WTC11 (cell line): ENCODE measurements around the gene SLC38A10.

ENCODE experiments used
- CREB1 ChIP-seq: sonication (generic); formaldehyde crosslinking; IDR thresholded peaks from 2 replicates; pipeline ENCODE4 v1.8.0; 2023; ENCODE audit warnings: mild to moderate bottlenecking, missing genetic modification reagents
- CTCF ChIP-seq: fragments of 200-600 bp; IDR thresholded peaks from 2 replicates; pipeline ENCODE4 v1.8.0; 2022; ENCODE audit warnings: antibody characterized with exemption
- ESRRA ChIP-seq: sonication (generic); formaldehyde crosslinking; IDR thresholded peaks from 2 replicates; pipeline ENCODE4 v1.8.1; 2022; ENCODE audit warnings: mild to moderate bottlenecking, missing genetic modification reagents, borderline replicate concordance
- JAZF1 ChIP-seq: fragments of 250-450 bp; sonication (Bioruptor Pico); IDR thresholded peaks from 2 replicates; pipeline ENCODE4 v1.9.0; 2021; ENCODE audit warnings: moderate library complexity, mild to moderate bottlenecking, inconsistent platforms
- NR3C1 ChIP-seq: sonication (generic); formaldehyde crosslinking; conservative IDR thresholded peaks from 2 replicates; pipeline ENCODE4 v1.8.1; 2023; ENCODE audit warnings: low read depth, mild to moderate bottlenecking, missing genetic modification reagents
- ZNF281 ChIP-seq: sonication (generic); formaldehyde crosslinking; IDR thresholded peaks from 2 replicates; pipeline ENCODE4 v1.8.0; 2023; ENCODE audit warnings: mild to moderate bottlenecking, missing genetic modification reagents
- ZNF425 ChIP-seq: fragments of 250-450 bp; sonication (Bioruptor Pico); conservative IDR thresholded peaks from 2 replicates; pipeline ENCODE4 v1.9.0; 2021; ENCODE audit warnings: mild to moderate bottlenecking

- TF ChIP-seq CTCF (no peak), NR3C1 (CRISPR knock-in tag) (no peak), CREB1 (no peak), ZNF425 (CRISPR knock-in tag) (no peak), ESRRA (CRISPR knock-in tag) (no peak), ZNF281 (no peak), JAZF1 (CRISPR knock-in tag) (no peak)
Observed at GRCh38 chr17:81252987-81253329, 42.1 kb downstream of the SLC38A10 start.
